HL-60 (cell line): ENCODE results near the gene PCDHGA12.
"Not testable (repeated sequence)": the region's sequence is repeated elsewhere in the genome, so short reads cannot be mapped to it uniquely, and the experiment has no call there.

ENCODE experiments used
- DNase-seq, 2 experiments: peaks; one replicate each; pipeline ENCODE4 v3.0.0-alpha.2; 2010 to 2020; ENCODE audit warnings: low read depth in 1 of 2, low spot score in 1 of 2
- H3K27ac ChIP-seq: fragments of 250-450 bp; sonication (Bioruptor Pico); replicated peaks from 2 replicates; pipeline ENCODE4 v1.5.1; 2020; ENCODE audit warnings: mild to moderate bottlenecking, moderate library complexity
- H3K27me3 ChIP-seq: fragments of 250-450 bp; sonication (Bioruptor Pico); 2 replicates; pipeline ENCODE4 v1.5.1; 2021; ENCODE audit warnings: mild to moderate bottlenecking, moderate library complexity; ENCODE audit not compliant: insufficient read depth, poor library complexity, severe bottlenecking
- H3K4me3 ChIP-seq: replicated peaks from 2 replicates; pipeline ENCODE4 v1.5.1; 2011; ENCODE audit warnings: mild to moderate bottlenecking, control low read depth, low read length; ENCODE audit not compliant: insufficient read depth
- CTCF ChIP-seq: IDR thresholded peaks from one replicate; pipeline ENCODE4 v1.5.1; 2011; ENCODE audit warnings: low read length, control low read depth, inconsistent platforms; ENCODE audit not compliant: insufficient read depth
- GABPA ChIP-seq: IDR thresholded peaks from 2 replicates; pipeline ENCODE4 v1.6.1; 2012; ENCODE audit warnings: low read depth
- POLR2AphosphoS5 ChIP-seq: IDR thresholded peaks from 2 replicates; pipeline ENCODE4 v1.6.1; 2012; ENCODE audit warnings: low read depth
- REST ChIP-seq: IDR thresholded peaks from 2 replicates; pipeline ENCODE4 v1.6.1; 2012; ENCODE audit warnings: low read depth; ENCODE audit not compliant: insufficient replicate concordance
- SPI1 ChIP-seq: IDR thresholded peaks from 2 replicates; pipeline ENCODE4 v1.6.1; 2012; ENCODE audit warnings: low read depth, mild to moderate bottlenecking, borderline replicate concordance

Gene PCDHGA12

GRCh38 chr5:141397756-141398551, 32.4 kb upstream of the PCDHGA12 start, which contains the start of gene PCDHGB5:
PCDHGB5 (plus strand) TSS chr5:141397947; CDS start chr5:141398128, 181 bp downstream.
- H3K4me3 ChIP-seq: peak within 1 kb of the TSS; percentile 23
- H3K27ac ChIP-seq, H3K27me3 ChIP-seq: not testable (repeated sequence)
- peak in 1 of 2 experiments; percentile 57 for DNase-seq
- TF ChIP-seq CTCF: peak; percentile 32

- Histone ChIP-seq H3K27me3 (no peaks in the 10 kb centered on the region), H3K27ac (no peak overlapping the region), H3K4me3 (no peak overlapping the region)
- no peak for TF ChIP-seq SPI1
- TF ChIP-seq REST: no peak
- TF ChIP-seq POLR2AphosphoS5: no peak
- TF ChIP-seq CTCF: no peak
- no peak for TF ChIP-seq GABPA
- DNase-seq: no peak
Measured at GRCh38 chr5:141398608-141399007, 31.7 kb upstream of the PCDHGA12 start.

- no peak overlapping the region for H3K4me3 ChIP-seq
- no peak for DNase-seq
- TF ChIP-seq GABPA (no peak), CTCF (no peak), SPI1 (no peak), POLR2AphosphoS5 (no peak), REST (no peak)
- H3K27me3 ChIP-seq: no peaks in the 10 kb centered on the region
- H3K27ac ChIP-seq: no peak overlapping the region
Measured at GRCh38 chr5:141399555-141400258, 30.6 kb upstream of the PCDHGA12 start.
